CD4-positive, alpha-beta T cell (primary cell): ENCODE results near the gene DNAAF5. TPM values are rescaled to one million over a fixed set of nuclear protein-coding genes. Genes with fewer than 3 reads are reported as not detected.
"Not testable (repeated sequence)": the region's sequence is repeated elsewhere in the genome, so short reads cannot be mapped to it uniquely, and the experiment has no call there.

ENCODE experiments used
- ATAC-seq: fragments of 200-7000 bp; cut with Tn5 transposase; one replicate; pipeline ENCODE4 v1.10.0; 2022; ENCODE audit warnings: mild to moderate bottlenecking; ENCODE audit not compliant: poor library complexity
- CTCF ChIA-PET: fragments of 350-600 bp; sonication (Branson Sonifier 250); formaldehyde crosslinking; loops from one replicate; lab custom pipeline; 2021; ENCODE audit warnings: antibody characterized with exemption, inconsistent platforms; lab: Charles Lee
- POLR2A ChIA-PET: fragments of 350-600 bp; sonication (Branson Sonifier 250); formaldehyde crosslinking; loops from one replicate; lab custom pipeline; 2021; ENCODE audit warnings: antibody characterized with exemption, inconsistent platforms; lab: Charles Lee
- DNase-seq, 14 experiments: peaks; one replicate each; pipeline ENCODE4 v3.0.0-alpha.2; 2013 to 2020; ENCODE audit warnings: mixed read lengths in 2 of 14
- H3K27ac ChIP-seq, 2 donors: one replicate each; pipeline versions ENCODE4 v1.5.1 to v1.7.0; 2013; ENCODE audit warnings: low read length in 2 of 2, low read depth in 1 of 2, mild to moderate bottlenecking in 1 of 2
- H3K27me3 ChIP-seq, 2 experiments: 1 replicate in 1 of 2; 2 replicates in 1 of 2; pipeline versions ENCODE4 v1.6.1 to v1.7.0; 2013; ENCODE audit warnings: low read length in 2 of 2, control low read depth in 1 of 2, mild to moderate bottlenecking in 1 of 2, moderate library complexity in 1 of 2; ENCODE audit not compliant: insufficient read depth in 2 of 2, control insufficient read depth in 1 of 2
- H3K36me3 ChIP-seq: one replicate; pipeline ENCODE4 v1.6.1; 2013; ENCODE audit warnings: low read length, control low read depth; ENCODE audit not compliant: insufficient read depth
- H3K4me1 ChIP-seq: one replicate; pipeline ENCODE4 v1.6.1; 2013; ENCODE audit warnings: low read length, control low read depth; ENCODE audit not compliant: insufficient read depth
- H3K4me3 ChIP-seq: one replicate; pipeline ENCODE4 v1.5.1; 2013; ENCODE audit warnings: mild to moderate bottlenecking, low read length, moderate library complexity
- H3K9me3 ChIP-seq, 2 experiments: 1 replicate in 1 of 2; 2 replicates in 1 of 2; pipeline versions ENCODE4 v1.6.1 to v1.7.0; 2013; ENCODE audit warnings: low read length in 2 of 2, mild to moderate bottlenecking in 2 of 2, control low read depth in 1 of 2, moderate library complexity in 1 of 2; ENCODE audit not compliant: control insufficient read depth in 1 of 2, insufficient read depth in 1 of 2
- H3K27ac Mint-ChIP-seq: one replicate; pipeline ENCODE4 v1.8.0; 2020; ENCODE audit warnings: mixed read lengths
- H3K27me3 Mint-ChIP-seq: one replicate; pipeline ENCODE4 v1.8.0; 2021; ENCODE audit warnings: mixed read lengths
- H3K36me3 Mint-ChIP-seq: one replicate; pipeline ENCODE4 v1.8.0; 2021; ENCODE audit warnings: low read depth, mixed read lengths
- H3K4me1 Mint-ChIP-seq: one replicate; pipeline ENCODE4 v1.8.0; 2021; ENCODE audit warnings: low read depth, mixed read lengths
- H3K4me3 Mint-ChIP-seq: one replicate; pipeline ENCODE4 v1.8.0; 2020; ENCODE audit warnings: mild to moderate bottlenecking, mixed read lengths
- H3K9me3 Mint-ChIP-seq: one replicate; pipeline ENCODE4 v1.8.0; 2020; ENCODE audit warnings: mixed read lengths
- CTCF ChIP-seq: fragments of 200-600 bp; IDR thresholded peaks from one replicate; pipeline ENCODE4 v1.8.0; 2022; ENCODE audit warnings: antibody characterized with exemption, mild to moderate bottlenecking
- intact Hi-C, 2 experiments: fragments of 100-400 bp; cut with DNase I in 1 of 2; cut with micrococcal nuclease in 1 of 2; formaldehyde crosslinking; loops; one replicate each; pipeline versions ENCODE4 v1.15.1 to v1.9.0; 2023 to 2025; cut with DNase I, micrococcal nuclease
- total RNA-seq, 174 experiments: library from RNA in 2 of 174; stranded (reverse) in 2 of 174; gene quantifications; one replicate each; pipeline ENCODE4 v1.2.3 and lab custom pipeline; 2021 to 2026

Gene DNAAF5
- total RNA-seq, 2 experiments from 2014 or later: 4.8 to 6.1 TPM

GRCh38 chr7:794671-795329, 68.3 kb downstream of the DNAAF5 start:
- Mint-ChIP-seq H3K27ac (no peak overlapping the region), H3K4me1 (no peaks in the 10 kb centered on the region), H3K4me3 (no peak overlapping the region), H3K9me3 (no peaks in the 10 kb centered on the region), H3K27me3 (no peaks in the 10 kb centered on the region), H3K36me3 (no peaks in the 10 kb centered on the region)
- H3K27me3 ChIP-seq: no peaks in the 10 kb centered on the region
- H3K36me3 ChIP-seq: no peaks in the 10 kb centered on the region
- ATAC-seq: no peak
- POLR2A ChIA-PET: no interaction called here
- CTCF ChIA-PET: no interaction called here
- no peak for TF ChIP-seq CTCF
- H3K4me3 ChIP-seq: no peak overlapping the region
- DNase-seq: no peak
- intact Hi-C loops: no loop called here
- H3K27ac ChIP-seq: no peak overlapping the region
- H3K4me1 ChIP-seq: no peaks in the 10 kb centered on the region
- H3K9me3 ChIP-seq: peaks cover 0 to 8% of the 10 kb centered on the region in 2 experiments

GRCh38 chr7:796434-797169, 70.1 kb downstream of the DNAAF5 start:
- H3K27ac ChIP-seq, H3K27me3 ChIP-seq, H3K36me3 Mint-ChIP-seq, H3K9me3 ChIP-seq, POLR2A ChIA-PET, ATAC-seq, H3K4me3 Mint-ChIP-seq, H3K4me3 ChIP-seq, H3K27me3 Mint-ChIP-seq, H3K36me3 ChIP-seq, H3K9me3 Mint-ChIP-seq, CTCF ChIA-PET, H3K27ac Mint-ChIP-seq, H3K4me1 Mint-ChIP-seq, H3K4me1 ChIP-seq, DNase-seq, intact Hi-C loops: not testable (repeated sequence)

DNA sequence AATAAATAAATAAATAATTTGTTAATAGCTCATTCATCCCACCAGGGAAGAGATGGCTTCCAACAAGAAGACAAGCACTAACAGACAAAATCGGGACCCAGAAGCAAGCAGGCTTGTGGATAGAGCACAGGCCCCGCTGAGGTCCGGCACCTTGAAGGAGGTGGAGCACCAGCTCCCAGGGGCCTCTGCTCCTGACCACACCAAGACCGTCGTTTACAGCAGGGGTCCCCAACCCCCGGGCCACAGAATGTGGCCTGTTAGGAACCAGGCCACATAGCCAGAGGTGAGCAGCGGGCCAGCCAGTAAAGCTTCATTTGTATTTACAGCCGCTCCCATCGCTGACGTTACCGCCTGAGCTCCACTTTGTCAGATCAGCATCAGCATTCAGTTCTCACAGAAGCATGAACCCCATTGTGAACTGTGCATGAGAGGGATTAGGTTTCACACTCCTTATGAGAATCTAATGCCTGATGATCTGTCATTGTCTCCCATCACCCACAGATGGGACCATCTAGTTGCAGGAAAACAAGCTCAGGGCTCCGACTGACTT, 72.5 kb downstream of the DNAAF5 start:
- Mint-ChIP-seq H3K27me3 (no peaks in the 10 kb centered on the region), H3K36me3 (no peaks in the 10 kb centered on the region), H3K4me1 (no peaks in the 10 kb centered on the region), H3K27ac (no peak overlapping the region), H3K4me3 (no peak overlapping the region), H3K9me3 (no peaks in the 10 kb centered on the region)
- Histone ChIP-seq H3K27me3 (no peaks in the 10 kb centered on the region), H3K27ac (no peak overlapping the region), H3K4me3 (no peak overlapping the region), H3K36me3 (no peaks in the 10 kb centered on the region), H3K4me1 (no peaks in the 10 kb centered on the region), H3K9me3 (peaks cover 0 to 8% of the 10 kb centered on the region in 2 experiments)
- ChIA-PET CTCF (no interaction called here), POLR2A (no interaction called here)
- no peak for TF ChIP-seq CTCF
- intact Hi-C loops: no loop called here
- DNase-seq (no peak), ATAC-seq (no peak)
